Measurements from ENCODE around the gene MYO1B.

- TF ChIP-seq CTCF (conservative IDR thresholded peaks at IDR 0.05; ENCODE audit: low read length): no peak
- no peak for TF ChIP-seq EZH2phosphoT487 (IDR thresholded peaks at IDR 0.05; ENCODE audit: borderline replicate concordance)
Measured at GRCh38 chr2:191412353-191412752, 167.1 kb downstream of the MYO1B start.

Data from Loucy (cell line).